Measurements from ENCODE around the gene PKHD1.

The PKHD1 gene

GRCh38 chr6:52087498-52087999 is at the start of gene PKHD1:
PKHD1 (minus strand) TSS chr6:52087613; CDS start chr6:52084933, 2,680 bp downstream.
- no peak for DNase-seq

- DNase-seq = no peak
Observed at GRCh38 chr6:52136934-52137467, 49.6 kb upstream of the PKHD1 start.

- DNase-seq = no peak
Observed at GRCh38 chr6:52136055-52136454, 48.6 kb upstream of the PKHD1 start.

- no peak for DNase-seq
Observed at GRCh38 chr6:52135217-52135616, 47.8 kb upstream of the PKHD1 start.

GRCh38 chr6:52134011-52134410 is 46.6 kb upstream of the PKHD1 start:
- DNase-seq = no peak

- DNase-seq = no peak
Observed at GRCh38 chr6:52133324-52133723, 45.9 kb upstream of the PKHD1 start.

GRCh38 chr6:52132292-52132691 is 44.9 kb upstream of the PKHD1 start:
- DNase-seq = no peak

- DNase-seq = no peak
Observed at GRCh38 chr6:52130440-52130839, 43.0 kb upstream of the PKHD1 start.

- no peak for DNase-seq
Observed at GRCh38 chr6:52127957-52128356, 40.5 kb upstream of the PKHD1 start.

- no peak for DNase-seq
Observed at GRCh38 chr6:52126231-52126630, 38.8 kb upstream of the PKHD1 start.

- DNase-seq = no peak
Observed at GRCh38 chr6:52125572-52125971, 38.2 kb upstream of the PKHD1 start.

- no peak for DNase-seq
Observed at GRCh38 chr6:52125139-52125538, 37.7 kb upstream of the PKHD1 start.

- DNase-seq = no peak
Observed at GRCh38 chr6:52124126-52125121, 37.0 kb upstream of the PKHD1 start.

- DNase-seq = no peak
Observed at GRCh38 chr6:52123251-52123650, 35.8 kb upstream of the PKHD1 start.

- no peak for DNase-seq
Observed at GRCh38 chr6:52117352-52117751, 29.9 kb upstream of the PKHD1 start.

GRCh38 chr6:52116605-52116948 is 29.2 kb upstream of the PKHD1 start:
- no peak for DNase-seq

GRCh38 chr6:52115891-52116604 is 28.6 kb upstream of the PKHD1 start:
- no peak for DNase-seq

- no peak for DNase-seq
Observed at GRCh38 chr6:52115145-52115741, 27.8 kb upstream of the PKHD1 start.

GRCh38 chr6:52109171-52109571 is 21.8 kb upstream of the PKHD1 start:
- DNase-seq = no peak

GRCh38 chr6:52108128-52108527 is 20.7 kb upstream of the PKHD1 start:
- no peak for DNase-seq

- no peak for DNase-seq
Observed at GRCh38 chr6:52106994-52107393, 19.6 kb upstream of the PKHD1 start.

GRCh38 chr6:52104979-52105378 is 17.6 kb upstream of the PKHD1 start:
- DNase-seq = no peak
